D721Med (cell line): Measurements from ENCODE around the gene CDH2.
"Not testable (repeated sequence)": the region's sequence is repeated elsewhere in the genome, so short reads cannot be mapped to it uniquely, and the experiment has no call there.

Experiments used
- DNase-seq: peaks from one replicate; pipeline ENCODE4 v3.0.0; 2011; ENCODE audit warnings: low spot score; ENCODE audit not compliant: insufficient read length
- FAIRE-seq: peaks from 2 replicates; lab custom pipeline; 2011; peaks lifted over from hg19 to GRCh38; lab: Jason Lieb, UNC
- TF ChIP-seq, protein P1 (sequence below): IDR thresholded peaks from 2 replicates; pipeline ENCODE4 v1.5.1; 2012; ENCODE audit warnings: mild to moderate bottlenecking, control low read depth; ENCODE audit not compliant: insufficient read depth; ENCODE audit errors: missing control alignments

CDH2 gene

DNA sequence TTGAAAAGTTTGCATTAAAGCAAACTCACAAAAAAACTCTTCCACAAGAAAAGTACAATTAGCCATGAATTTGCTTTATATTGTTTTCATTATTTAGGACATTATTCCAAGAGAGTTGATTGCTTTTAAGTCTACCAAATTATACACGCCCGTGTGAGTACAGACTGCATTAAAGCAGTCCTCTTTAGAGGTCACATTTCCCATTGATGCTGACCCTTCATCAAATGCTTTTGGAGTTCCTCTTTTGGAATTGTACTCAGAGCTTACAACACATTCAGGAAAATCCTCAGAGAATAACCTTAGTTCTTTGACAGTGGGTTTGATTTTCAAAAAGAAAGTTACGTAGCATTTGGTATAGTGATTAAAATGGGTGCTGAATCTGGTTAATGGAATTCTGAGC lies 256.1 kb downstream of the CDH2 start:
- TF ChIP-seq, protein P1, sequence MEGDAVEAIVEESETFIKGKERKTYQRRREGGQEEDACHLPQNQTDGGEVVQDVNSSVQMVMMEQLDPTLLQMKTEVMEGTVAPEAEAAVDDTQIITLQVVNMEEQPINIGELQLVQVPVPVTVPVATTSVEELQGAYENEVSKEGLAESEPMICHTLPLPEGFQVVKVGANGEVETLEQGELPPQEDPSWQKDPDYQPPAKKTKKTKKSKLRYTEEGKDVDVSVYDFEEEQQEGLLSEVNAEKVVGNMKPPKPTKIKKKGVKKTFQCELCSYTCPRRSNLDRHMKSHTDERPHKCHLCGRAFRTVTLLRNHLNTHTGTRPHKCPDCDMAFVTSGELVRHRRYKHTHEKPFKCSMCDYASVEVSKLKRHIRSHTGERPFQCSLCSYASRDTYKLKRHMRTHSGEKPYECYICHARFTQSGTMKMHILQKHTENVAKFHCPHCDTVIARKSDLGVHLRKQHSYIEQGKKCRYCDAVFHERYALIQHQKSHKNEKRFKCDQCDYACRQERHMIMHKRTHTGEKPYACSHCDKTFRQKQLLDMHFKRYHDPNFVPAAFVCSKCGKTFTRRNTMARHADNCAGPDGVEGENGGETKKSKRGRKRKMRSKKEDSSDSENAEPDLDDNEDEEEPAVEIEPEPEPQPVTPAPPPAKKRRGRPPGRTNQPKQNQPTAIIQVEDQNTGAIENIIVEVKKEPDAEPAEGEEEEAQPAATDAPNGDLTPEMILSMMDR, result no peak
- DNase-seq (no peak), FAIRE-seq (peak; percentile 64)

DNA sequence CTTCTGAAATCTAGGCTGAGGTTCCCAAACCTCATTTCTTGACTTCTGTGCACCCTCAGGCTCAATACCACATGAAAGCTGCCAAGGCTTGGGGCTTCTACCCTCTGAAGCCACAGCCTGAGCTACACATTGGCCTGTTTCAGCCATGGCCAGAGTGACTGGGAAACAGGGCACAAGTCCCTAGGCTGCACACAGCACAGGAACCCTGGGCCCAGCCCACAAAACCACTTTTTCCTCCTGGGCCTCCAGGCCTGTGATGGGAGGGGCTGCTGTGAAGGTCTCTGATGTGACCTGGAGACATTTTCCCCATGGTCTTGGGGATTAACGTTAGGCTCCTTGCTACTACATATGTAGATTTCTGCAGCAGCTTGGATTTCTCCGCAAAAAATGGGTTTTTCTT lies 270.7 kb downstream of the CDH2 start:
- DNase-seq, FAIRE-seq: not testable (repeated sequence)

DNA sequence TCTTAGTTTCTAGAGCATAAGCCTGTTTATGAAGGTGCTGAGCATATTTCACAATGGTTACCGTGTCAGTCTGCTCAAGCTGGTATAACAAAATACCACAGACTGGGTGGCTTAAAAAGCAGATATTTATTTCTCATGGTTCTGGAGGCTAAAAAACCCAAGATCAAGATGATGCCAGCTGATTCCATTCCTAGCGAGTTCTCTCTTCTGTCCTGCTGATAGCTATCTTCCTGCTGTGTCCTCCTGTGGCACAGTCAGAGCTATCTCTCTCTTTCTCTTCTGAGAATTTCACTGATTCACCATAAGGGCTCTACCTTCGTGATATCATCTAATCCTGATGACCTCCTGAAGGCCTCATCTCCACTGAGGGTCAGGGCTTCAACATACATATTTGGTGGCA lies 273.0 kb downstream of the CDH2 start:
- no peak for FAIRE-seq
- DNase-seq, result no peak

DNA sequence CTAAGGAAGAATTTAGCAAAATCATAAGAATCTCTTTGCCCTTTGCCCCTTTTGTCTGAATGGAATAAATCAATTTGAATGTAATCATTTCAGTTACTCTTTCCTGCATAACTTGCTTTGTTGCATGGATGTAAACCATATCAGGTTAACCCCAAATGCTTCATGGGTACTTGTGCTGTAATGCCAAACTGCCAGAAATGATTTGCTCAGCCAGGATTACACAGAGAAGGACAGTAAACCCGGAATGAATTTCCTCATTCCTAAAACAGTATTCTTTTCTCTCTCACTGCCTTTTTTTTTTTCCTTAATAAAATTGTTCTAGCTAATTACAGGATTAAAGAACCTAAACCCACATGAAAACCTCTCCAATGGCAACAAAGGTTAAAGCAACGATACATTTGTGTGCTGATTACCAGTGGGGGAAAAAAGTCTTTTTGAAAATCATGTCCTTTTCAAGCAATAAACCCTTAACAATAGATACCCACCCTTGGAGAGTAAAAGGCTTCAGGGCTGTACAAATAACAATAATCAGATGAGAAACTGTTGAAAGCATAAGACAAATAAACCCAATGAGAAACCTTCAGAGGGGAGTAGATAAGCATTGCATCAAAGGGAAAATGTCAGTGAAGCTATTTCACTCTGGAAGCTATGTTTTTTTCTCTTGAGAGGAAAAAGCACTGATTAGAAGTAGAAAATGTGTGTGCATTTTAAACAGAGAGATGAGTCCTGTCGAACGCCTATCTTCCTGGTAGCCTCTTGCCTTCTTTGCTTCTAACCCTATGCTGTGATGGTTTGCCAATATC lies 275.3 kb downstream of the CDH2 start:
- FAIRE-seq (peak; percentile 51), DNase-seq (no peak)
- TF ChIP-seq, protein P1, result no peak

More for the DNA sequence above, 273.0 kb downstream of the CDH2 start:
- TF ChIP-seq, protein P1, result no peak
